ENCODE measurements around the gene LDB2.
"Not testable (repeated sequence)": the region's sequence is repeated elsewhere in the genome, so short reads cannot be mapped to it uniquely, and the experiment has no call there.

Gene LDB2

DNA sequence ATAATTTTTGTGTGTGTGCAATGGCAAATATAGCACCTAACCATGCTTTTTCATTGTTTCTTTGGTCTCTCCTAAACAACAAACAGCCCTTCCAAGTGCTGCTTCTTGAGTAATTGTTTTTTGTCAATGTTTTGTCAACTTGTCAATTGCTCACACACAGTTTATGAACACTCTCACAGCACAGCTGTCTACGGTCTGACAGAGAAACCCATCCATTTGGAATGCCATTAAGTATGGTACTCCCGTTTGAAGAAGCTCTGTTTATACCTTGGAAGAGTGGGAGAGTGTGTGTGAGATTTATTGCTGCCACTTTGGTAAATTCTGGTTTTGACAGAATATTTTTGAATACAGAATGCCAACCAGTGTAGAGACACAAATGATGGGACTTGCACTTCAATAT, 254.6 kb downstream of the LDB2 start:
- in situ Hi-C loops (cut with HindIII; ENCODE audit: low sequenced_read_pairs): no loop called here
- TF ChIP-seq, protein P1, sequence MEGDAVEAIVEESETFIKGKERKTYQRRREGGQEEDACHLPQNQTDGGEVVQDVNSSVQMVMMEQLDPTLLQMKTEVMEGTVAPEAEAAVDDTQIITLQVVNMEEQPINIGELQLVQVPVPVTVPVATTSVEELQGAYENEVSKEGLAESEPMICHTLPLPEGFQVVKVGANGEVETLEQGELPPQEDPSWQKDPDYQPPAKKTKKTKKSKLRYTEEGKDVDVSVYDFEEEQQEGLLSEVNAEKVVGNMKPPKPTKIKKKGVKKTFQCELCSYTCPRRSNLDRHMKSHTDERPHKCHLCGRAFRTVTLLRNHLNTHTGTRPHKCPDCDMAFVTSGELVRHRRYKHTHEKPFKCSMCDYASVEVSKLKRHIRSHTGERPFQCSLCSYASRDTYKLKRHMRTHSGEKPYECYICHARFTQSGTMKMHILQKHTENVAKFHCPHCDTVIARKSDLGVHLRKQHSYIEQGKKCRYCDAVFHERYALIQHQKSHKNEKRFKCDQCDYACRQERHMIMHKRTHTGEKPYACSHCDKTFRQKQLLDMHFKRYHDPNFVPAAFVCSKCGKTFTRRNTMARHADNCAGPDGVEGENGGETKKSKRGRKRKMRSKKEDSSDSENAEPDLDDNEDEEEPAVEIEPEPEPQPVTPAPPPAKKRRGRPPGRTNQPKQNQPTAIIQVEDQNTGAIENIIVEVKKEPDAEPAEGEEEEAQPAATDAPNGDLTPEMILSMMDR (IDR thresholded peaks at IDR 0.05; ENCODE audit: low read depth, low read length): no peak
- H3K4me3 ChIP-seq (ENCODE audit: low read depth, low read length): no peak overlapping the region
- no peak for DNase-seq (ENCODE audit: low read depth, low spot score)

DNA sequence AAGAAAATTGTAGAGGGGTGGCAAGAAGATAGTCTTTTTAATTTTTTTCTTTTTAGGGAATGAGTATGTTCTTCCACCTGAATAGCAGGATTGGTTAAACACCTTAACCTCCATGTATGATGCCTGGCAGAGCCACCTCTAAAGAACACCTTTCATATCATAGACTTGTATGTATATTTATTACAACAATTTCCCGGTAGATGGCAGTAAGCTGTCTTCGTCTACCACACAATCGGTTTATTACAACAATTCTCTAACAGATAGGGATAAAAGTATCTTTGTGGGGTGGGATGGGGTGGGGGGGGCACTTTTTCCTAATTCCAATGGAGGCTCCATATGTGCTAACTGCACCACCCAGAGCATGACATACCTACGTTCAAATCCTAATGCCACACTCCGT, 255.5 kb downstream of the LDB2 start:
- TF ChIP-seq, protein P1 (IDR thresholded peaks at IDR 0.05; ENCODE audit: low read depth, low read length): no peak
- H3K4me3 ChIP-seq (ENCODE audit: low read depth, low read length): no peak overlapping the region
- in situ Hi-C loops (cut with HindIII; ENCODE audit: low sequenced_read_pairs): no loop called here
- no peak for DNase-seq (ENCODE audit: low read depth, low spot score)

DNA sequence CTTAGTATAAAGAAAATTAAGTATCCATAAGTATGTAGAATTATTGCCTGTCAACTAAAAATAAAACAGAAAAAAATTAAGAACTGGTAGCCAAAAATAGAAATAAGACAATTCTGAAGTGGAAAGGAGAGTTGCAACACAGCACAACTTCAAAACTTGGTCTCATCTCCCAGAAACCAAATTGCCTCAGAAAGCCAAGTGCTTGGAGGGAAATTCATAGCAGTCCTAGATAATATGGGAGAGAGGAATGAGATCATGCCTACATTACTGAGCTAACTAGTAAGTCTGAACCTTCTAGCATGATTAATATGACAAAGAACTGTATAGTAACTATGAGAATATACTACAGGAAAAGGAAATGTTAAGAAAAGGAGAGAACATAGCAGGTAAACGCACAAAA, 256.5 kb downstream of the LDB2 start:
- no peak overlapping the region for H3K4me3 ChIP-seq (ENCODE audit: low read depth, low read length)
- no peak for DNase-seq (ENCODE audit: low read depth, low spot score)
- in situ Hi-C loops (cut with HindIII; ENCODE audit: low sequenced_read_pairs): no loop called here
- TF ChIP-seq, protein P1 (IDR thresholded peaks at IDR 0.05; ENCODE audit: low read depth, low read length): no peak

DNA sequence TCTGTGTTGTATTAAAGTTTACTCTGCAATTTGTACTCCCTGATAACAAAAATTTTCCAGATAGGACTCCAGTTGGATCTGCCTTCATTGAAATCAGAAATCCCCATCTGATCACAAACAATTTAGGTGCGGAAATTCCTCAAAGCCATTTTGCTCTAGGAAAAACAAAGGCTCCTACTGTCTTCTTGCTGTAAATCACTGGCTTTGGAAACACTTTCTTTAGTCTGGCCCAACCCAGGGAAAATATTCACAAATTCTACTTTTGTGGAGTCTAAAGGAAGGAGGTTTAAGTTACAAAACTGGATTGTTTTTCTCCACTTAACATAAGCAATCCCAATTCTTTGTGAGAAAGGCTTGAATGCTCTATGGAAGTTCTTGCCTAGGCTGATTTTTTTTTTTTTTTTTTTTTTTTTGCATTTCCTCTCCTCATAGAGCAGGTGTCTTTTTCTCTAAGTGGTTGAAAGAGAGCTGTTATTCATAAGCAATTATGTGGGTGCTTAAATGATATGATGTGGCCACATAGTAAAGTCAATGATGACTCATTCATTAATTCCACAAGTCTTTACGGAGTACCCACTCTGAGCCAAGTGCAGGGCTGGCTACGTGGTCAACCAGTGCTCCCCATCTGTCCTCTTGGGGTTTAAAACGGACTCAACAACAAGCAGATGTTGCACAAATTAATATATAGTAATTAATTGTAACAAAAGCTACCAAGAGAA, 261.4 kb downstream of the LDB2 start:
- no peak overlapping the region for H3K4me3 ChIP-seq (ENCODE audit: low read depth, low read length)
- TF ChIP-seq, protein P1 (IDR thresholded peaks at IDR 0.05; ENCODE audit: low read depth, low read length): no peak
- in situ Hi-C loops (cut with HindIII; ENCODE audit: low sequenced_read_pairs): no loop called here
- peak; percentile 14 for DNase-seq (ENCODE audit: low read depth, low spot score)

DNA sequence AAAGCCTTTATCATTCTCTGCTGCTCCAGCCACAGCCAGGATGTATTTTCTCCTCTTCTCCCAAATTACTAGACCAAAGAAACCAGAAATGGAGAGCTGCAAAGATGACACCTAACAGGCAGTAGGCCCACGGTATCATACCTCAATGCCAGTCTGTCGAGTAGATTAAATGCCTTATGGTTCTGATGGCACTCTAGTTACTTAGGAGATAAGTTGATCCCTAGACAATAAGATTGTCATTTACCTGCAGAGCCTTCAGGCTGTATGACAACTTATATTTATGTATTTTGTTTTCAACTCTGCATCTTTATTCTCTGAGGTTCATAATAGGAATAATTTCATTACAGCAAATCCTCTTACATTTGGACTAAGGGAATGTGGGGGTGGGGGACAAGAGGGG, 262.1 kb downstream of the LDB2 start:
- H3K4me3 ChIP-seq (ENCODE audit: low read depth, low read length): no peak overlapping the region
- DNase-seq (ENCODE audit: low read depth, low spot score): no peak
- in situ Hi-C loops (cut with HindIII; ENCODE audit: low sequenced_read_pairs): no loop called here
- TF ChIP-seq, protein P1 (IDR thresholded peaks at IDR 0.05; ENCODE audit: low read depth, low read length): no peak

DNA sequence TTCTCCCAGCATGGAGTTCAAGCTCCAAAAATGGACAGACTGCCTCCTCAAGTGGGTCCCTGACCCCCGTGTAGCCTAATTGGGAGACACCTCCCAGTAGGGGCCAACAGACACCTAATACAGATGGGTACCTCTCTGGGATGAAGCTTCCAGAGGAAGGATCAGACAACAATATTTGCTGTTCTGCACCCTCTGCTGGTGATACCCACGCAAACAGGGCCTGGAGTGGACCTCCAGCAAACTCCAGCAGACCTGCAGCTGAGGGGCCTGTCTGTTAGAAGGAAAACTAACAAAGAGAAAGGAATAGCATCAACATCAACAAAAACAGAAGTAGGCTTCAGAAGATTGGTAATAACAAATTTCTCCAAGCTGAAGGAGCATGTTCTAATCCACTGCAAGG, 269.2 kb downstream of the LDB2 start:
- in situ Hi-C loops (cut with HindIII; ENCODE audit: low sequenced_read_pairs); DNase-seq (ENCODE audit: low read depth, low spot score): not testable (repeated sequence)

DNA sequence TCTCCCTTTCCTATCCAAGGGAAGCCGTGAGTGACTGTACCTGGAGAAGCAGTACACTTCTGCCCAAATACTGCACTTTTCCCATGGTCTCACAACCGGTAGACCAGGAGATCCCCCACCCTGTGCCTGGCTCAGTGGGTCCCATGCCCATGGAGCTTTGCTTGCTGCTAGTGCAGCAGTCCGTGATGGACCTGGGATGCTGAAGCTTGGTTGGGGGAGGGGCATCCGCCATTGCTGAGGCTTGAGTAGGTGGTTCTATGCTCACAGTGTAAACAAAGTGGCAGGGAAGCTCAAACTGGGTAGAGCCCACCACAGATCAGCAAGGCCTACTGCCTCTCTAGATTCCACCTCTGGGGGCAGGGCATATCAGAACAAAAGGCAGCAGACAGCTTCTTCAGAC, 269.6 kb downstream of the LDB2 start:
- DNase-seq (ENCODE audit: low read depth, low spot score); in situ Hi-C loops (cut with HindIII; ENCODE audit: low sequenced_read_pairs): not testable (repeated sequence)

More for the DNA sequence above, 269.2 kb downstream of the LDB2 start:
- H3K4me3 ChIP-seq (ENCODE audit: low read depth, low read length): not testable (repeated sequence)
- TF ChIP-seq, protein P1 (IDR thresholded peaks at IDR 0.05; ENCODE audit: low read depth, low read length): peak; percentile 4

More for the DNA sequence above, 269.6 kb downstream of the LDB2 start:
- H3K4me3 ChIP-seq (ENCODE audit: low read depth, low read length): not testable (repeated sequence)
